CD4-positive, alpha-beta T cell treated with Interleukin-10 for 1 hour (primary cell): ENCODE measurements around the gene ACP6.
A peak's percentile ranks its signal among the peaks of the same experiment; 100 is the strongest.
"Not testable (repeated sequence)": the region's sequence is repeated elsewhere in the genome, so short reads cannot be mapped to it uniquely, and the experiment has no call there.

ENCODE experiments used
- DNase-seq: peaks from one replicate; pipeline ENCODE4 v3.0.0-alpha.2; 2020

ACP6 gene

DNA sequence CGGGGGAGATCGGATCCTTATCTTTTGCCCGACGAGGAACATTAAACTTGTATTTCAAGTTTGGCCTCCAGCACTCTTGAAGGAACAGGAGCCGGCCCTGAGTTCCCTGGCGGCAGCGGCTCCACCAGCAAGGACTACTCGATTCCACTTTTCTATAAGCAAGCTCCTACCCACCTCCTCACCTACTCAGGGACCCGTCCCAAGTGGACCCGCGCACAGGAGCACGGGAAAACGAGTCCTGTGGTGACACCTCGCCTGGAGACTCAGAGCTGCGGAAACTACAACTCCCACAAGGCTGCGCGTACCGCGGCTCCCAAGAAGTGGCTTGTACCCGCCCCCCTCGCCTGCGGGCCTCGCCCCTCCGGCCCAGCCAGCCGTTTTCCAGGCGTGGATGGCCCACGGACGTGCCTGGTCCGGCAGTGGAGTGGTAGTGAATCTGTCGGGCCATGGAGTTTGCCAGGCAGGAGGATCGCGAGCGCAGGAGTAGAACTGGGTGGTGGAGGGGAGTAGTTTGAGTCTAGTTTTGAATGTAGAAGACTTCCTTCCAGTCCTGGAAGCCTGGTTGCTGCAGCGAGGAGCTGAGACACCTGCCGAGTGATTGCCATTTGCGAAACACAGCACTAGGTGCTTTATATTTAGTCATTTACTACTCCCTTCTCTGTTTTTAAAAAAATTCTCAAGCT lies at the start of gene ACP6:
Gene ACP6, minus strand, starts transcription at position 206 of the 683 bp plus-strand sequence. CDS start 476 bp downstream, outside the sequence.
- peak; percentile 91 for DNase-seq

DNA sequence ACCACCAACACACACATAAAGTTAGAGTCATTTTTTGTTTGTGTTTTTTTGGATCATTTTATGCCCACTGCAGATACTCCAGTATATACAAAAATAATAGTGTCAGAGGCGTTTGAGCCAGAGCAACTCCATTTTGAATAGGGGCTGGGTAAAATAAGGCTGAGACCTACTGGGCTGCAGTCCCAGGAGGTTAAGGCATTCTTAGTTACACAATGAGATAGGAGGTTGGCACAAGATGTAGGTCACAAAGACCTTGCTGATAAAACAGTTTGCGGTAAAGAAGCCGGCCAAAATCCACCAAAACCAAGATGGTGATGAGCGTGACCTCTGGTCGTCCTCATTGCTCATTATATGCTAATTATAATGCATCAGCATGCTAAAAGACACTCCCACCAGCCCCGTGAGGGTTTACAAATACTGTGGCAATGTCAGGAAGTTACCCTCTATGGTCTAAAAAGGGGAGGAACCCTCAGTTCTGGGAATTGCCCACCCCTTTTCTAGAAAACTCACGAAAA lies 49.4 kb upstream of the ACP6 start:
- peak; percentile 7 for DNase-seq

DNA sequence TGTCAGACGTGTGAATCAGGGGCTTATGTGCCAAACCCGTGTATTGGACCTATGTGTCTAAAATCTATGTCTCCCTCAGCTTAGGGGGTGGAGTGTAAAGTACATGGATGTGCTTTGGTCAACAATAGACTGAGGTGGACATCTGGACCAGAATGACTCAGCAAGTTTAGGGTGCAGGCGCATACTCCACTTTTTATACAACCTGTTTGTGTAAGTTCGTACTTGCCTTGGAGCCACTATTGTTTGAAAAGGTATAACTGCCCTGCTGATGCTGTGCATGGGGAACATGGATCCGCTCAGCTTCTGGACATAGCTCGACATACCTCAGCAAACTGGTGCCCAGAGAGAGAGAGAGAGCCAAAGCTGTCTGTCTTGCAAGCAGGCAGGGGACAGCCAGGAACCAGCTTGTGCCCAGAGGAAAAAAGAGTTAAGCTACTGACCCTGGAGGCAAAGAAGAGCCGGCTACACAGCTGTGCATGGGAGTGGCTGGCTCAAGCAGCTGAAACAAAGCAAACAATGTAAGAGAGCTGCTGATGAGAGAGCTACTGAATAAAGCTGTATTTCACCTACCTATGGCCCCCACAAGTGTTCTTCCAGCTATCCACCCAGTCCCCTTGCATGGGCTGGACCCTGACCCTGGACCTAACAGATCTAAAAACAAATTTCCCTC lies 48.8 kb upstream of the ACP6 start:
- no peak for DNase-seq

DNA sequence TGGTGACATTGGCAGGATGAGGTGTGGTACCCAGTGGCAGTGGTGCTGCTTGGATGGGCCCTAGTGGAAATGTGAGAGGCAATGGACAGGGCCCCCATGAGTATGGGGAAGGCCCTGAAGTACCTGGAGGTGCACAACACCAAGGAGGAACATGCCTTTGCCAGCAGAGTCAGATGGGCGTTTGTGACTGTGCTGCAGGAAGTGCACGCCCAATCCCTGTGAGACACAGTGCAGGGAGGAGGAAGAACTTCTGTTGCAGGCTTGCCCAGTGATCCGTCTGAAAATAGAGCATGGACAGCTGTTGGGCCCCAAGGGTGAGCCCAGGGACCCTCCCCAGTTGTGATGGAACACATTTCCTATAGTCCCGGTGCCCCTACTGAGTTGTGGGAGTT lies 47.4 kb upstream of the ACP6 start:
- no peak for DNase-seq

DNA sequence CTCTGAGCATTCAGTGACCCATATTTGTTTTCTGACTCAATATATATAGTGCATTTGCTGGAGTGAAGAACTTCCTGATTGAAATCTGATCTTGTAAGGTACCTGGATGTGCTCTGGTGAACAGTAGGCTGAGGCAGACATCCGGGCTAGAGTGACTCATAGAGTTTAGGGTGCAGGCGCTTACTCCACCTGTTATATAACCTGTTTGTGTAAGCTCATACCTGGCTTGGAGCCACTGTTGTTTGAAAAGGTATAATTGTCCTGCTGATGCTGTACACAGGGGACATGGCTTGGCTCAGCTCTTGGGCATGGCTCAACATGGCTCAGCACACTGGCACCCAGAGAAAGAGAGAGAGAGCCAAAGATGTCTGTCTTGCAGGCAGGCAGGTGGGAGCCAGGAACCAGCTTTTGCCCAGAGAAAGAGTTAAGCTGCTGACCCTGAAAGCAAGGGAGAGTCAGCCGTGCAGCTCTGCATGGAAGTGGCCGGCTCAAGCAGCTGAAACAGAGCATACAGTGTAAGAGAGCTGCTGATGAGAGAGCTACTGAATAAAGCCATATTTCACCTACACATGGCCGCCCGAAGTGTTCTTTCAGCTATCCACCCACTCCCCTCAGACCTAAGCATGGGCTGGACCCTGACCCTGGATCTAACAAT lies 46.9 kb upstream of the ACP6 start:
- peak; percentile 46 for DNase-seq

DNA sequence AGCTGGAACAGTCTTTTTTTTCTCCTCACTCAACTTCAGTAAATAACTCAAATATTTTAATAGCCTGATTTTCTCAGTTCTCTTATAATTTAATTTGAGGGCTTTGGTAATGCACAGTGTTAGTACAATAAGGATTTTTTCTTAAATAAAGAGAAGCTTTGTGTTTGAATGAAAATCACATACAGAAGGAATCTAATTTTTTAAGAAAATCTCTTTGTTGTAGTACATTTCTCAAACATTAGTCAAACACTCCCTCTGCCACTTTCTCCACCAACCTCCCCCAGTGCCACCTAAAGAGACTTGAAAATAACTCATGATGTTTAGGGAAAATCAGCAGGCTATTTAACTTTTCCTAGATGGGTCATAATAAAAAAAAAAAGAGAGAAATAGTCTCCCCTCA lies 42.3 kb upstream of the ACP6 start:
- DNase-seq: no peak

DNA sequence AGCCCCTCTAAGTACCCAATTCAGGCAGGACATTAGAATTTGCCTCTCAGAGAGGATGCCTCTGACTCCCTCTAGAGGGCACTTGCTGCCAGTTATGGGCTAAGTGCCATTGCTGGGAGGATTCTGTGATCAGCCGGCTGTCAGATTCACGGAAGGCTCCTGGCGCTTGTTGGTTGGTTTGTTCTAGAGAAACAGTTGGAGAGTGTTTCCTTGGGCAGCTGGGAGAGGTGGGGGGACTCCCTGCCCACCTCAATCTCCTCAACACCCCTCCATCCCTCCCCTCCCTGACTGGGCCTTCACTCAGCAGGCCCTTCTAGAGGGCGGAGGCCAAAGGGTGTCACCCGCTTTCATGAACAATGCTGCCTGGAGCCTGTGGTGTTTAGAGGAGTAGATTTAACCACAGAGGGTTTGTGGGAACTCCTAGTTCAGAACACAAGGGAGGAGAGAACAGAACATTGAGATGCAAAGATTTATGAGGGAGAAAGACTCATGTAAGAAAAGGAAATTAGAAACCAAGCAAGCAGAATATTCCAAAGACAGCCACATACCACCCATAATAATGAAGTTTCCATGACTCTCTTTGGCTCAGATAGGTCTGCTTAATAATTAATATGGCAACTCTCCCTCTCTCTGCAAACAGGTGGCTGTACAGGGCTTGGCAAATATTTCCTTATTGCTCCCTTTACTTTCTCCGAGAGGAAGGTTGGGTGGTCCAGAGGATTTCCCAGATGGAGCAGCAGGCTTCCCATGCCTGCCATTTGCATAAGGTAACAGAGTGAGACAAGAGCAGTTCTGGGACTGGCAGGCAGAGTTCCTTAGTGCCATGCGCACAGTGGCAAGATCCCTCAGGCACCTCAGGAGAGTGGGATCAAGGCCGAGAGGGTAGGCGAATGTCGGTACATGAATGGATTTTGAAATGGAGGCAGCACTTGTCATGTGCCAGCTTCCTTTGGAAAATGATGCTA lies 30.0 kb upstream of the ACP6 start:
- peak; percentile 70 for DNase-seq

DNA sequence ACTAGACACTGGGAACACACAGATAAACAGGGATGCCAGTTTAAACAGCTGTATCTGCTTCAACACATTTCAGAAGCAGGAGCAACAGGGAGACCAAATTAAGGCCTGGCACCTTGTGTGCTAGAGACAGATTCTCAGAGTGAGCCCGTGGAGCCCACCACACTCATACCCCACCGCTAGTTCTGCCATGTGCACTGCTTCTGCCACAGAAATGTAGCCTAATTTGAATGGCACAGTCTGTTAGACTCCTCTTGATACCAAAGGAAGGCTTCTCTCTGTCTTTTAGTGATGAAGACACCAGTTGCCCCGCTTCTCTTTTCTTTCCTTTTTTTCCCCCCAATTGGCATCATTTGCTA lies 29.3 kb upstream of the ACP6 start:
- no peak for DNase-seq

DNA sequence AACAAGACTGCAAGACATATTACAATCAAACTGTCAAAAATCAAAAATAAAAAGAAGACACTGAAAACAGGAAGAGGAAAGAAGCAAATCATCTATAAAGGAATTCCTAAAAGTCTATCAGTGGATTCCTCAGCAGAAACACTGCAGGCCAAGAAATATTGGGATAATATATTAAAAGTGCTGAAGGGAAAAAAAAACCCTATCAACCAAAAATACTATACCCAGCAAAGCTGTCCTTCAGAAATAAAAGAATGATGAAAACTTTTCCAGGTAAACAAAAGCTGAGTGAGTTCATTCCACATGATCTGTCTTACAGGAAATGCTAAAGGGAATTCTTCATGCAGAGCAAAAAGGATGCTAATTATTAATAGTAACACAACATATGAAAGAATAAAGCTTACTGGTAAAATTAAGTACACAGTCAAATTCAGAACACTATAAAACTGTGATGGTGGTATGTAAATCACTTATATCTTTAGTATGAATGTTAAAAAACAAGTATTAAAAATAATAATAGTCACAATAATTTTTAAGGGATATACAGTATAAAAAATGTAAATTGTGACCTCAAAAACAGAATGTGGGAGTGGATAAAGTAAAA lies 12.9 kb upstream of the ACP6 start:
- DNase-seq: no peak

DNA sequence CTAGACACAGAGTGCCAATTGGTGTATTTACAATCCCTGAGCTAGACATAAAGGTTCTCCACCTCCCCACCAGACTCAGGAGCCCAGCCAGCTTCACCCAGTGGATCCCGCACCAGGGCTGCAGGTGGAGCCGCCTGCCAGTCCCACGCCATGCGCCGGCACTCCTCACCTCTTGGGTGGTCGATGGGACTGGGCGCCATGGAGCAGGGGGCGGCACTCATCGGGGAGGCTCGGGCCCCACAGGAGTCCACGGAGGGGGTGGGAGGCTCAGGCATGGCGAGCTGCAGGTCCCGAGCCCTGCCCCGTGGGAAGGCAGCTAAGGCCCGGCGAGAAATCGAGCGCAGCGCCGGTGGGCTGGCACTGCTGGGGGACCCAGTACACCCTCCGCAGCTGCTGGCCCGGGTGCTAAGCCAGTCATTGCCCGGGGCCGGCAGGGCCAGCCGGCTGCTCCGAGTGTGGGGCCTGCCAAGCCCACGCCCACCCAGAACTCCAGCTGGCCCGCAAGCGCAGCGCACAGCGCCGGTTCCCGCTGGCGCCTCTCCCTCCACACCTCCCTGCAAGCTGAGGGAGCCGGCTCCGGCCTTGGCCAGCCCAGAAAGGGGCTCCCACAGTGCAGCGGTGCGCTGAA lies 10.4 kb upstream of the ACP6 start:
- DNase-seq: not testable (repeated sequence)

DNA sequence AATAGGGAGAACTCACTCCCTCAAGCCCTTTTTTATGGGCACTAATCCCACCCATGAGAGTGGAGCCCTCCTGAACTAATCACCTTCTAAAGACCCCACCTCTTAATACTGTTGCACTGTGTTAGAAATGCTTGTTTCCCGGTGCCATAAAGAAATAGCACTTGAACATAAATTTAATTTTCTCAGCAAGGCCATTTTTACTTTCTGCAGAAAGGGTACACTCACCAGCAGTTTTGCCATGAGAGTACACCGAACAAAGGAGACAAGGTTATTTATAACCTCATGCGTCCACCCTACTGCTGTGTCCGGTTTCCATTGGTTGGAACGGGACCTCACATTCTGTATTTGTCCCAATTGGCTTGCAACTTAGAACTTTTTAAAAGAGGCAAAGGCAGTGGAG lies 7.4 kb upstream of the ACP6 start:
- DNase-seq: not testable (repeated sequence)

DNA sequence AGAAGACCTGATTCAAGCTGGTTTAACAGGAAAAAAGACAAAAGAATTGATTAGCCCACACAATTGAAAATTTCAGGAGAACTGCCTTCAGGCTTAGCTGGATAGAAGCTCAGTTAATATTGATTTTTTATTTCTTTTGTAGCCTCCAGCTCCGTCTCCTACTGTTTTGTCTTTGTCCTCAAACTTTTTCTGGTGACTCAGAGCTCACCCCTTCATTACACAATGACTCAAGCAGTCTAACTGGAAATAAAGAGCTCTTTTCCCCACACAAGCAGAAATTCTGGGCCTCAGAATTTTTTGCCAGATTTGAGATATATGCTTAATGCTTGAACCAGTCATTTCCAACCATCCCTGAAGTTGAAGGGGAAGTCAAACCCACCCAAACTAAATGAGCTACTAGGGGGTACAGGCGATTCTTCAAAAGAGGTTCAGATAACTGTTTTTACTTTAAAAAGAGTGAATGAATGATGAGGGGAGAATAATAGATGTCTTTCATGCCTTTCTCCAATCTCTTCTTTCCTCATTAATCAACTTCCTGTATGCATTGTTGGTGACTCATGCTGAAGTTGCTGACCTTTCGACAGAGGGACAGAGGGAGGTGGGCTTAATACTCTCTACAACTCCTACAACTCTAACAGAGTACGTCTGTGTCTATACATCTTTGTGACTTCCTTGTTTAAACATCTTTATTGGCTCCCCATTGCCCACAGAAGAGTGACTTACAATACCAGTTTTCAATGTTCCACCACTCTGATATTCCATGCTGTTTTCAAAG lies 6.2 kb upstream of the ACP6 start:
- DNase-seq: no peak

DNA sequence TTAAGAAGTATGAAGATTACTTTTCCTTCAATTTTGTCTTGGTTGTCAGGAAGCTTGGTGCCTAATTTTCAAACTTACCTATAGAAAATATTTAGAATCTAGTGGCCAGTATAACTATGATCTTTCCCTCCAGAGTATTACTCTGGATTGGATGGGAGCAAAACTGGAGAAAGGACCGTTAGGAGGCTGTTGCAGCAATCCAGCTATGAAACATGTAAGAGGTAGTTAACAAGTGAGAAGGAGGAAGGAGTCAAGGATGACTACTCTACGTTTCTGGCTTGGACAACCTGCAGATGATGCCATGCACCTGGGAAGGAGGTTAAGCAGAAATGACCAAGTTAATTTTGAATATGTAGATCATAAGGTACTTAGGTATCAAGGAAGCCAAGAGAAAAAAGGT lies 3.5 kb upstream of the ACP6 start:
- no peak for DNase-seq

DNA sequence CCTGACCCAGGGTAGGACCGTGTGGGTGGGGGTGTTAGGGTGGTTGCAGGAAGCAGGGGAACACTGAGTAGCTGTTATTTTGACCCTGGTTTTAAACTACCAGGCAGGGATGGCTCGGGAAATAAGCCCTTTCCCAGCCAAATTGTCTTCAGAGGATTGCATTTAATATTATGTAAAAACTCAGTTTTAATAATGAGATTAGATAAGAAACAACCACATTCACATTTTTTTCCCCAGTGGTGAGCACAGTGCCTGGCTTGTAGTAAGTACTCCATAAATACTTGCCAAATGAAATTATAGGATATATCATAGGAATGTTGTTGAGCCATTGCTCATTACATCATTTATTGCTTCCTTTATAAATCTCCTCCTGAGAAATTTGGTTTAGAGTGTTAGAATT lies 3.1 kb upstream of the ACP6 start:
- no peak for DNase-seq

DNA sequence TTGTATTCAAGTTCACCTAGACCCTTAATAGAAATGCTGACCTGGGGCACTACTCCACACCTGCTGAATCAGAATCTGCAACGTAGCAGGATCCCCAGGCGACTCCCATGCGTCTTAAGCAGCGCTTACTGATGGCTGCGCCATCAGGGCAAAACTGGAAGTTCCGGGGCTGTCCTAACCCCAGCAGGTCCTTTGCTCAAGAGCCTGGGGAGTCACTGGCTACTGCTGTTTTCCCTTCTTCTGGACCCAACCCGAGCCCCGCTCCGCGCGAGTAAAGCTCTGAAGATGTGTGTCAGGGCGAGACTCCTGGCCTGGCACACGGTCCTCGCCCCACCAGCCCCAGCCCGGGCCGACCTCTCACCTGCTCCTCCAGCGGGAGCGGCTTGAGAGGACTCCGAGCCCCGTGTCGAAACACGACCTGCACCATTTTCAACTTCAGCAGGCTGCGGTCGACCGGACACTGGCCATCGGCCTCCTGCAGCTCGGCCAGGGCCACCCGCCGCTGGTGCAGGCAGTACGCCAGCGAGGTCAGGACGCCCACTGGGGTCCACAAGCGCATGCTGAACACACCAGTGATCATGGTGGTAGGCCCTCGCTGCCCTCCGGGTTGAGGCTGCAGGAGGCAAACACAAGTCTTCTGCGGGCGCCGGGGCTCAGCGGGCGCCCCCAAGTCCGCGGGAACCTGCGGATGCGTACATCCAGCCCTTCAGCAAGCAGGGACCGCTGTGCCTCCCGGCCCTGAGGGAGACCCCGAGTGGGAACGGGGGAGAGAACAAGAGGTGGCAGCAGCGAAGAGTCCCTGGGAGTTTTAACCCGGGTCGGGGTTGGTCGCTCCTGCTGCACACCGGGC lies 630 bp downstream of the ACP6 start:
- peak; percentile 47 for DNase-seq

DNA sequence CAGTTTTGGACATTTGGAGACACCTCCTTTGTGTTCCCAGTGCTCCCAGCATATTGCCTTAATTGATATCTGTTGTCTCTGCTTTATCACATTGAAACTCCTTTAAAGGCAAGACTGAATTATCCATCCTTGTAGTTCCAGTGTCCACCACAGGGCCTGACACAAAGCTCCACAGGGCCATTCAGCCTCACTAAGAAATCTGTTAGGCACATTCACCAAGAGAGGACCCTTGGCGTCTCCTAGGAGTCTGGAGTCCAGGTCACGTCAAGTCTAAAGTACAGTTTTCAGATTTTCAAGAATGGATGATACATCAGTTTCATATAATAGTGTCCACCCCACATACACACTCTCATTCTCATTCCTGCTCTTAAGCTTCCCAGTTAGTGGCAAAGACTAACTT lies 4.8 kb downstream of the ACP6 start:
- no peak for DNase-seq

DNA sequence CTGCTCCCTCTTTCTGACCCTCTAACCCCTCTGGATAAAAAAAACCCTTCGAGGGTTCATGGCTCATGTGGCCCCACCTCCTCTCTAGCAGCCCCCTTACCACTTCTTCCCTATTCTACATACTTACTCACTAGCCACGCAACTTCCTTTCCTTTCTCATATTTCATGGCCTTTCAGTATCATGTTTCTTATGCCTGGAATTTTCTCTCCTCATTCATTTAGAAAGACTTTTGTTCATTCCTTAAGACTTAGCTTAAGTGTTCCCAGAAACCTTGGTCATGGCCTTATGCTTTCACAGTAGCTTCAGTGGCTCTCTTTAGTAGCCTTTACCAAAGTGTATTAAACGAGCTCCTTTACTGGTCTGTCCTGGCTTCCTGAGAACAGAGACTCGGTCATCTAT lies 6.1 kb downstream of the ACP6 start:
- no peak for DNase-seq

DNA sequence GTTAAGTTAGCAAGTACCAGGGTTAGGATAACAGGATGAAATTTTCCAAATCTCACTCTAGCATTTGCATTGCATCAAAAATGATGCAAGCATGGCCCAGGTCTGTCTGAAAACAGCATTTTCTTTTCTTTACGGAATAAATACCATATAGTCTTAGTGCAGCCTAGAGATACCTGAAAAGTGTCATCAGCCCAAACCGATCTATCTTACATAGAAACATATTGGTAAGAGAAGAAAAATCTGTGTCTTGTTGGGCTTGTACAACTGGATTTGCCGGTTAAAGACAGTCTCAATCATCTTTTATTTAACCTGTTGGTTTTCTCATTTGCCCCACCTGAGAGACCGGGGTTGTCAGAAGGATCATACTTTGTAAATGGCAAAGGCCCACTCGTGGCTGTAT lies 15.8 kb downstream of the ACP6 start:
- no peak for DNase-seq

DNA sequence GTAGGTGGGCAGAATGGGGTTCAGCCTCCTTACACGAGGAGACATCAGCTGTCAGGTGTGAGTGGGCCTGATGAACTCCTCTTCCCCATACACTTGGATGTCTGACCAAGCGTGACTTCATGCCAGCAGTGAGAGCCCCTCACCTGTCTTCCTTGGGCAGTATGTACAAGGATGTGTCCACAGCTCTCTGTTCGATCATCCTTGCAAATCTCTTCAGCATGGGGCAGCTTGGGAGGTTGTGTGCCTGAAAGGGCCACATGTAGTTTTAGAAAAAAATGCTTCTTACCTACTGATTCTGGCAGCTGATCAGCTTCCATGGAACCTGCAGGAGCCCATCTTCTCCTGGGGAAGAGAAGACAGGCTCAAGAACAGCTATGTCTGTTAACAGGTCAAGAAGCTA lies 18.0 kb downstream of the ACP6 start:
- no peak for DNase-seq

DNA sequence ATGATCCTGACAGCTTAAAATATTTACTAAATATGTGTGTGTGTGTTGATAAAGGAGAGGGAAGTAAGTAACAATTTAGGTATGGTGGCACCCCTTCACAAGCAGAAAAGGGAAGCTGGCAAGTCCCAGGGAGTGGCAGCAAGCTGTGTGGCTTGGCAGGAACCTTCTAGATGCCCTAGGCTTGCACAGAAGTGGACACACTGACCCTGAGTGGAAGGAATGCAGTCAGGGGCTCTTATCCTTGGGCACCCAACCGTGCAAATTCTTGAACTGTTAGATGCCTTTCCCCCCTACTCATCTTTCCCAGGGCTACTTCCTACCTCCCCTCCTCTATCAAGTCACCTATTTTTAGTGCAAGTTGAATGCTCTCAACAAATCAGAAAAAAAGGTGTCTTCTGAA lies 18.9 kb downstream of the ACP6 start:
- no peak for DNase-seq
